Activated CD8-positive, alpha-beta T cell treated with anti-CD3 and anti-CD28 coated beads for 36 hours (primary cell): ENCODE results near the gene YDJC. TPM values are rescaled to one million over a fixed set of nuclear protein-coding genes. Genes with fewer than 3 reads are reported as not detected.

Source experiments
- ATAC-seq: fragments of 200-7000 bp; cut with Tn5 transposase; one replicate; pipeline ENCODE4 v1.10.0; 2021; ENCODE audit warnings: mild to moderate bottlenecking, moderate library complexity
- CTCF ChIA-PET: fragments of 350-600 bp; sonication (Branson Sonifier 250); formaldehyde crosslinking; loops from one replicate; lab custom pipeline; 2021; ENCODE audit warnings: antibody characterized with exemption; lab: Charles Lee
- POLR2A ChIA-PET: fragments of 350-600 bp; sonication (Branson Sonifier 250); formaldehyde crosslinking; loops from one replicate; lab custom pipeline; 2021; ENCODE audit warnings: antibody characterized with exemption; lab: Charles Lee
- DNase-seq: peaks from one replicate; pipeline ENCODE4 v3.0.0-alpha.2; 2020
- H3K27ac Mint-ChIP-seq: one replicate; pipeline ENCODE4 v1.8.0; 2021; ENCODE audit warnings: mild to moderate bottlenecking, mixed read lengths
- H3K27me3 Mint-ChIP-seq: one replicate; pipeline ENCODE4 v1.8.0; 2021; ENCODE audit warnings: mixed read lengths
- H3K36me3 Mint-ChIP-seq: one replicate; pipeline ENCODE4 v1.8.0; 2021; ENCODE audit warnings: low read depth, mixed read lengths
- H3K4me1 Mint-ChIP-seq: one replicate; pipeline ENCODE4 v1.8.0; 2021; ENCODE audit warnings: low read depth, mixed read lengths
- H3K4me3 Mint-ChIP-seq: one replicate; pipeline ENCODE4 v1.8.0; 2021; ENCODE audit warnings: mild to moderate bottlenecking, moderate library complexity, mixed read lengths
- H3K9me3 Mint-ChIP-seq: one replicate; pipeline ENCODE4 v1.8.0; 2021; ENCODE audit warnings: mixed read lengths
- CTCF ChIP-seq: fragments of 200-600 bp; IDR thresholded peaks from one replicate; pipeline ENCODE4 v1.8.0; 2022; ENCODE audit warnings: antibody characterized with exemption, mild to moderate bottlenecking
- intact Hi-C: fragments of 100-400 bp; cut with micrococcal nuclease; formaldehyde crosslinking; loops from one replicate; pipeline ENCODE4 v1.10.0; 2022
- total RNA-seq, 2 experiments: library from RNA; stranded (reverse); gene quantifications; one replicate each; pipeline ENCODE4 v1.2.3, GENCODE V29; 2021

YDJC gene
- total RNA-seq, 2 experiments from 2014 or later = 60.1 to 64.9 TPM

- Mint-ChIP-seq H3K4me1 (peaks cover 17% of the 10 kb centered on the region), H3K27ac (no peak overlapping the region), H3K4me3 (no peak overlapping the region), H3K9me3 (no peaks in the 10 kb centered on the region), H3K36me3 (peaks cover 7% of the 10 kb centered on the region), H3K27me3 (no peaks in the 10 kb centered on the region)
- intact Hi-C loops = no loop called here
- DNase-seq (no peak), ATAC-seq (no peak)
- no peak for TF ChIP-seq CTCF
- ChIA-PET POLR2A (interaction anchor here (1.2 to 1.3 kb wide), 2 partner anchors 9 to 13 kb away, joined by 6 to 9 read pairs; partner anchors contain the start of gene SDF2L1), CTCF (interaction anchor here (1.0 to 2.8 kb wide), 3 partner anchors 9 to 16 kb away, joined by 3 to 10 read pairs (median 6); no protein-coding TSS in a partner anchor)
Measured at GRCh38 chr22:21633481-21633880, 3.7 kb upstream of the YDJC start.

GRCh38 chr22:21632931-21633330 is 3.1 kb upstream of the YDJC start:
- H3K4me1 Mint-ChIP-seq = peaks cover 22% of the 10 kb centered on the region
- CTCF ChIA-PET = interaction anchor here (1.2 to 5.3 kb wide), 5 partner anchors 9 to 16 kb away, joined by 3 to 78 read pairs (median 3); partner anchors contain the start of gene SDF2L1
- no peak overlapping the region for H3K27ac Mint-ChIP-seq
- no peak for ATAC-seq
- intact Hi-C loops = no loop called here
- H3K9me3 Mint-ChIP-seq = no peaks in the 10 kb centered on the region
- no peak overlapping the region for H3K4me3 Mint-ChIP-seq
- DNase-seq = no peak
- no peak for TF ChIP-seq CTCF
- POLR2A ChIA-PET = interaction anchor here (1.2 to 1.4 kb wide), 3 partner anchors 10 to 64 kb away, joined by 4 to 9 read pairs (median 6); partner anchors contain the start of gene SDF2L1
- H3K36me3 Mint-ChIP-seq = peaks cover 13% of the 10 kb centered on the region
- no peaks in the 10 kb centered on the region for H3K27me3 Mint-ChIP-seq

- intact Hi-C loops = no loop called here
- POLR2A ChIA-PET = interaction anchor here (1.4 to 6.9 kb wide), 2 partner anchors 10 to 64 kb away, joined by 4 to 98 read pairs; partner anchors contain the start of gene SDF2L1
- H3K36me3 Mint-ChIP-seq = peaks cover 18% of the 10 kb centered on the region
- ATAC-seq (peak; percentile 40), DNase-seq (peak; percentile 78)
- no peaks in the 10 kb centered on the region for H3K9me3 Mint-ChIP-seq
- CTCF ChIA-PET = interaction anchor here (1.2 to 5.3 kb wide), 5 partner anchors 9 to 17 kb away, joined by 3 to 78 read pairs (median 3); partner anchors contain the start of gene SDF2L1
- no peaks in the 10 kb centered on the region for H3K27me3 Mint-ChIP-seq
- H3K4me1 Mint-ChIP-seq = peaks cover 27% of the 10 kb centered on the region
- no peak for TF ChIP-seq CTCF
- no peak within 1 kb of the TSS for H3K4me3 Mint-ChIP-seq
- H3K27ac Mint-ChIP-seq = no peak within 1 kb of the TSS
Measured at GRCh38 chr22:21632237-21632895, 2.5 kb upstream of the YDJC start, which contains the start of gene CCDC116. Gene CCDC116, plus strand, starts transcription at chr22:21632760. Its CDS starts 422 bp downstream, at chr22:21633182.

- Mint-ChIP-seq H3K27ac (no peak overlapping the region), H3K4me1 (peaks cover 36% of the 10 kb centered on the region), H3K27me3 (no peaks in the 10 kb centered on the region), H3K9me3 (no peaks in the 10 kb centered on the region), H3K4me3 (peak overlapping the region; percentile 47), H3K36me3 (peaks cover 27% of the 10 kb centered on the region)
- ATAC-seq = no peak
- TF ChIP-seq CTCF = no peak
- ChIA-PET POLR2A (interaction anchor here (0.7 to 6.9 kb wide), 5 partner anchors 10 to 63 kb away, joined by 3 to 98 read pairs (median 4); partner anchors contain the start of genes SDF2L1 and UBE2L3), CTCF (interaction anchor here (0.9 to 5.3 kb wide), 5 partner anchors 8 to 49 kb away, joined by 3 to 78 read pairs (median 8); partner anchors contain the start of gene SDF2L1)
- intact Hi-C loops = no loop called here
- DNase-seq = no peak
Measured at GRCh38 chr22:21631025-21631424, 1.2 kb upstream of the YDJC start.
